SU-DHL-6 (cell line): Measurements from ENCODE around the gene PNPLA7.

Experiments
- H2AFZ ChIP-seq: fragments of 200-600 bp; sonication (generic); 2 replicates; pipeline ENCODE4 v1.6.1; 2014; ENCODE audit warnings: low read depth, mild to moderate bottlenecking, moderate library complexity, mixed read lengths, antibody characterized with exemption, low read length; ENCODE audit not compliant: severe bottlenecking
- H3F3A ChIP-seq: fragments of 200-600 bp; shearing (Covaris generic); 2 replicates; pipeline ENCODE4 v1.6.0; 2016; ENCODE audit warnings: antibody characterized with exemption, mild to moderate bottlenecking; ENCODE audit not compliant: insufficient read depth
- H3K27ac ChIP-seq: fragments of 200-600 bp; sonication (generic); 2 replicates; pipeline ENCODE4 v1.5.1; 2016; ENCODE audit warnings: low read depth, mild to moderate bottlenecking, low read length, moderate library complexity, mixed read lengths
- H3K27me3 ChIP-seq: fragments of 200-600 bp; sonication (generic), shearing (Covaris generic); 2 replicates; pipeline ENCODE4 v1.6.0; 2014; ENCODE audit warnings: mild to moderate bottlenecking, low read length
- H3K36me3 ChIP-seq: fragments of 200-600 bp; sonication (generic); 2 replicates; pipeline ENCODE4 v1.6.1; 2014; ENCODE audit warnings: mild to moderate bottlenecking, low read length, mixed read lengths
- H3K4me2 ChIP-seq: fragments of 300-600, 200-600 bp; shearing (Covaris generic), sonication (generic); 2 replicates; pipeline ENCODE4 v1.6.0; 2014; ENCODE audit warnings: low read length, low read depth, mild to moderate bottlenecking; ENCODE audit not compliant: poor library complexity, severe bottlenecking
- H3K4me3 ChIP-seq: fragments of 200-600 bp; sonication (generic); 2 replicates; pipeline ENCODE4 v1.5.1; 2014; ENCODE audit warnings: antibody characterized with exemption, low read length, mild to moderate bottlenecking, mixed read lengths; ENCODE audit not compliant: insufficient read depth, poor library complexity, severe bottlenecking
- H3K79me2 ChIP-seq: fragments of 200-600 bp; sonication (generic); 2 replicates; pipeline ENCODE4 v1.6.1; 2014; ENCODE audit warnings: mild to moderate bottlenecking, low read length, moderate library complexity; ENCODE audit not compliant: insufficient read depth
- H3K9ac ChIP-seq: fragments of 200-600 bp; sonication (generic); 2 replicates; pipeline ENCODE4 v1.7.0; 2014; ENCODE audit warnings: mild to moderate bottlenecking, low read length
- H3K9me2 ChIP-seq: fragments of 200-600 bp; sonication (generic); replicated peaks from 2 replicates; pipeline ENCODE4 v1.6.1; 2014; ENCODE audit warnings: low read length; ENCODE audit not compliant: insufficient read depth
- H3K9me3 ChIP-seq: fragments of 200-600 bp; sonication (generic); 2 replicates; pipeline ENCODE4 v1.6.1; 2014; ENCODE audit warnings: low read length, mixed read lengths; ENCODE audit not compliant: insufficient read depth
- H4K20me1 ChIP-seq: fragments of 200-600 bp; sonication (generic); 2 replicates; pipeline ENCODE4 v1.6.1; 2014; ENCODE audit warnings: low read depth, mild to moderate bottlenecking, antibody characterized with exemption, low read length, moderate library complexity, mixed read lengths
- EZH2phosphoT487 ChIP-seq: fragments of 200-600 bp; sonication (generic), shearing (Covaris generic); conservative IDR thresholded peaks from 2 replicates; pipeline ENCODE4 v1.6.1; 2018; ENCODE audit warnings: mild to moderate bottlenecking, antibody characterized with exemption, low read length, moderate library complexity, mixed read lengths
- TF ChIP-seq, protein P1 (sequence below): fragments of 200-600 bp; sonication (generic); IDR thresholded peaks from one replicate; pipeline ENCODE4 v1.5.1; 2017; ENCODE audit warnings: antibody characterized with exemption, mild to moderate bottlenecking, low read length, moderate library complexity; ENCODE audit not compliant: insufficient read depth, poor library complexity, severe bottlenecking

The PNPLA7 gene

GRCh38 chr9:137497921-137498719 is 52.1 kb downstream of the PNPLA7 start:
- no peaks in the 10 kb centered on the region for H3K36me3 ChIP-seq
- no peaks in the 10 kb centered on the region for H3F3A ChIP-seq
- no peaks in the 10 kb centered on the region for H4K20me1 ChIP-seq
- H3K79me2 ChIP-seq, result no peaks in the 10 kb centered on the region
- no peak overlapping the region for H3K4me3 ChIP-seq
- H3K27ac ChIP-seq, result no peak overlapping the region
- no peak overlapping the region for H3K9ac ChIP-seq
- no peak overlapping the region for H3K4me2 ChIP-seq
- H2AFZ ChIP-seq, result no peak overlapping the region
- no peaks in the 10 kb centered on the region for H3K27me3 ChIP-seq
- TF ChIP-seq, protein P1, sequence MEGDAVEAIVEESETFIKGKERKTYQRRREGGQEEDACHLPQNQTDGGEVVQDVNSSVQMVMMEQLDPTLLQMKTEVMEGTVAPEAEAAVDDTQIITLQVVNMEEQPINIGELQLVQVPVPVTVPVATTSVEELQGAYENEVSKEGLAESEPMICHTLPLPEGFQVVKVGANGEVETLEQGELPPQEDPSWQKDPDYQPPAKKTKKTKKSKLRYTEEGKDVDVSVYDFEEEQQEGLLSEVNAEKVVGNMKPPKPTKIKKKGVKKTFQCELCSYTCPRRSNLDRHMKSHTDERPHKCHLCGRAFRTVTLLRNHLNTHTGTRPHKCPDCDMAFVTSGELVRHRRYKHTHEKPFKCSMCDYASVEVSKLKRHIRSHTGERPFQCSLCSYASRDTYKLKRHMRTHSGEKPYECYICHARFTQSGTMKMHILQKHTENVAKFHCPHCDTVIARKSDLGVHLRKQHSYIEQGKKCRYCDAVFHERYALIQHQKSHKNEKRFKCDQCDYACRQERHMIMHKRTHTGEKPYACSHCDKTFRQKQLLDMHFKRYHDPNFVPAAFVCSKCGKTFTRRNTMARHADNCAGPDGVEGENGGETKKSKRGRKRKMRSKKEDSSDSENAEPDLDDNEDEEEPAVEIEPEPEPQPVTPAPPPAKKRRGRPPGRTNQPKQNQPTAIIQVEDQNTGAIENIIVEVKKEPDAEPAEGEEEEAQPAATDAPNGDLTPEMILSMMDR, result no peak
- TF ChIP-seq EZH2phosphoT487, result no peak
- H3K9me2 ChIP-seq, result no peaks in the 10 kb centered on the region
- H3K9me3 ChIP-seq, result no peaks in the 10 kb centered on the region

DNA sequence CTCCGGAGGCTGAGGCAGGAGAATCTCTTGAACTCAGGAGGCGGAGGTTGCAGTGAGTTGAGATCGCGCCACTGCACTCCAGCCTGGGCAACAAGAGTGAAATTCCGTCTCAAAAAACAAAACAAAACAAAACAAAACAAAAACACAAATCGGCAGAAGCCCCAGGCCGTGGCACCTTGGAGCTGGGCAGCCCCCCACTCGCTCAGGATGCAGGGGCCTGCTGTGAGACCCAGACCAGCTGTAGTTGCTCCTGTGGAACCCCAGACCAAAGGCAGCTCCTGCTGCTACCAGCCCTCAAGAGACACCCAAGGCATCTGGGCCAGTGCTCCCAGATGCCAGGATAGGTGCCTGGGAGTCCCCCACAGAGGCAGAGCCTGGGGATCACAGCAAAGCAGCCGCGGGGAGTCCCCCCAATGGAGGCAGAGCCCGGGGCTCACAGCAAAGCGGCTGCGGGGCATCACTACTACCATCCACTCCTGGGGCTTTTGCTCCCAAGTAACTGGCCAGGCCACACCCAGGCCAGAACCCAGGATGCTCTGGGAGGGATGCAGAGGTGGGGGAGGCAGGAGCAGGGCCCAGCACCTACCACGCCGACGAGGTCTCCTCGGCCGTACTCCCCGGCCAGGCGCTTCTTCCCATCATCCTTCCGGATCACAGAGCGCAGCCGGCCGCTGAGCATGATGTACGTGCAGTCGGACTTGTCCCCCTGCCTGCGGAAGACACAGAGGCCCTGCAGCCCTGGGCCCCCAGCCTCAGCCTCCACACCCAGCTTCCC is 53.4 kb downstream of the PNPLA7 start:
- TF ChIP-seq, protein P1, result no peak
- H3K4me3 ChIP-seq, result no peak overlapping the region
- no peaks in the 10 kb centered on the region for H3K36me3 ChIP-seq
- no peak overlapping the region for H3K4me2 ChIP-seq
- H3K9me2 ChIP-seq, result no peaks in the 10 kb centered on the region
- H3K9me3 ChIP-seq, result no peaks in the 10 kb centered on the region
- H2AFZ ChIP-seq, result no peak overlapping the region
- no peak overlapping the region for H3K9ac ChIP-seq
- no peaks in the 10 kb centered on the region for H3K79me2 ChIP-seq
- no peaks in the 10 kb centered on the region for H3K27me3 ChIP-seq
- no peak overlapping the region for H3K27ac ChIP-seq
- no peaks in the 10 kb centered on the region for H3F3A ChIP-seq
- no peaks in the 10 kb centered on the region for H4K20me1 ChIP-seq

- Histone ChIP-seq H3K79me2 (no peaks in the 10 kb centered on the region), H3K9ac (no peak overlapping the region), H3K27me3 (no peaks in the 10 kb centered on the region), H3F3A (no peaks in the 10 kb centered on the region), H3K27ac (no peak overlapping the region), H4K20me1 (no peaks in the 10 kb centered on the region), H2AFZ (no peak overlapping the region), H3K4me2 (no peak overlapping the region), H3K36me3 (no peaks in the 10 kb centered on the region), H3K9me2 (no peaks in the 10 kb centered on the region), H3K4me3 (no peak overlapping the region), H3K9me3 (no peaks in the 10 kb centered on the region)
- TF ChIP-seq, protein P1, result no peak
These were observed 55.5 kb downstream of the PNPLA7 start for GRCh38 chr9:137494550-137495351.
